Activated CD8-positive, alpha-beta memory T cell treated with anti-CD3 and anti-CD28 coated beads, Interleukin-2, amount 50 U/mL, for 4 hours (primary cell): ENCODE data around the gene SLC2A9.
A peak's percentile ranks its signal among the peaks of the same experiment; 100 is the strongest.

Experiments used
- DNase-seq: peaks from one replicate; pipeline ENCODE4 v3.0.0-alpha.2; 2020

SLC2A9 gene

DNA sequence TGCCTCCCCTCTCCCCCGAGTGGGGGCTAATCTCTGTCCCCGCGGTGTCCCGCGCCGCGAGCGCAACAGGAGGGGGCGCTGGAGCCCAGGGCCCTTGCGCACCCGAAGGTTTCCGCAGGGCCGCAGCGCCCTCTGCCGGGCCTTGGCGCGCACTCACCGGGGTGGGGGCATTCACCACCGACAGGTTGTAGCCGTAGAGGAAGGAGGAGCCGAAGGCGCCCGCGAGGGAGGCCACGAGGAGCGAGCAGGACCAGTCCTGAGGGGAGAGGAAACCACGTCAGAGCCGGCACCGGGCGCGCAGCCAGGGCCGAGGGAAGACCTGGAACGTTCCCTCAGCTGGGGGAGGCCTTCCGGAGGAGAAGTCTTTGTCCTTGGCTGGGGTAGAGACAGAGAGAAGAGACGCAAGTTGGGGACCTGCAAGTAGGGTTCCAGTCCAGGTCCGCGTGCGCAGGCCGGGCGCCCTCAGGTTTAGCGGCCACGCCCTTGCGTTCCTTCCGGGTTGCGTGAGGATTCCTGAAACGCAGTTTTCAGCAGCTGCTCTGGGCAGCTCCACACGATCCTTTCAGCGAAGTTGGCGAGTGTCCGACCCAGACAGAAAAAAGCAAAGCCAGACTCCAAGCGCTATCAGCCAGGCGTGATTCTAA is 2.4 kb downstream of the SLC2A9 start:
- peak; percentile 94 for DNase-seq

DNA sequence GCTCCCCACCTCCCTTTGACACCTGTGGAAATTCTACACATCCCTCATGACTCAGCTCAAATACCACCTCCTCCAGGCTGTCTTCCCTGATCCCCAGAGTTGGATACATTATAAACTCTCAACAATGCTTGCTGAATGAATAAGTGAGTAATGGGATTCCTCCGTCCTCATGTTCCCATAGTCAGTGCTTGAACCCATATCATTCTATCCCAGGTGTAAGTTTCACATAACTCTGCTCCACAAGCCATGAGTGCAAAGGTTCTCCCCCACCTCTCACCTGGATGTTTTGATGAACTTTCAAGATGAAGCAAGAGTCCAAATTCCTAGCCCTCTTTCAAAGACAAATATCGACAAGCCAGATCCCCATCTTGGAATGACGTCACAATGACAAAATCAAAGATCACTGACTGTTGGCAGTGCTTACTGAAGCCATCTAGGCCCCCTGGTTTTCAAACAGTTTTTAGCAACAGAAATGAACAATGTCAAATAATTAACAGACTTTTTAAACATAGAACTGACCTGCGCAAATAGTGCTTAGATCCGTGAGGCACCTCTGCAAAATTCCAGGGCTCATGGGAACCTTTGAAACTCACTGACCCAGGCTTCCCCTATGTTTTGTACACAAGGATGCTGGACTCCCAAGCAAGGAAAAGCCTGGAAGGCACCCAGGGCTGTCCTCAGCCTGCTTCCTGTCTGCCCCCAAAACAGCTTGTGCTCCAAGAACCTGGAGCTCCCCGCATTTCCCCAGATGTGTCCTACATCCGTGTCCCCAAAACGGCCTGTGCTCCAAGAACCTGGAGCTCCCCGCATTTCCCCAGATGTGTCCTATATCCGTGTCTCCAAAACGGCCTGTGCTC is 4.0 kb downstream of the SLC2A9 start:
- no peak for DNase-seq

DNA sequence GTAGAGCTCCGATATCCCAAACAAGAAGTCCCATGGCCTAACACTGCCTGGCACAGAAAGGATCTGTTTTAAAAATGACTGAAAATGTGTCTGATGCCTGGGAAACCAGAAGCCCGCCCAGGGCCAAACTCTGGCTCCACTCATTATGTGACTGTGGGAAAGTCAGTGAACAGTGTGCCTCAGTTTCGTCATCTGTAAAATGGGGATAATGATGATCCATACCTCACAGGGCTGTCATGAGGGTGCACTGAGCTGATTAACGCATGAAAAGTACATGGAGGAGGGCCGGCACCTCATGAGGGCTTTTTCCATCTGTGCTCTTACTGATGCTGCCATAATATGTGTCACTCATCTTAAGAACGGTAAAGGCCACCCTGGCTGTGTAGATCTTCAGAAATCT is 5.1 kb downstream of the SLC2A9 start:
- DNase-seq, result no peak

DNA sequence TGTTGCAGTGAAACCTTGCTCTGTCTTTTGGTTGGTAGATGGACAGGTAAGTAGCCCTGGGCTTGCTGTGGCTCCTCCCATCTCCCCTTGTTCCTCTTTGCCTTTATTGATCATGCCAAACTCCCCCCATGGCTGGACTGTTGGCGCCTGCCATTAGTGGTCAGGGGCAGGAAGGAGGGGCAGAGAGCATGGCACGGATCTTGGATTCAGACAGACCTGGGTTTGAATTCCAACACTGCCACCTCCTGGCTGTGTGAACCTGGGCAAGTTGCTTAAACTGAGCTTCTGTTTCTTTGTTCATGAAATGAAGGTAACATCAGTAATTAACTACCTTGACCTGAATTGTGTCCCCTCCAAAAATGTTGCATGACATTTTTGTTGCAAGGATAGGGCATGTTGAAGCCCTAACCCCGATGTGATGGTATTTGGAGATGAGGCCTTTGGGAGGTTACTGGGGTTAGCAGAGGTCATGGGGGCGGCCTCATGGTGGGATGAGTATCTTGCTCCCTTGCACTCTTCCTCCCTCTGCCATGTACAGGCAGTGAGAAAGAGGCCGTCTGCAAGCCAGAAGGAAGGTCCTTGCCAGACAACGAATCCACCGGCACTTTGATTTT is 6.0 kb downstream of the SLC2A9 start:
- no peak for DNase-seq

- peak; percentile 27 for DNase-seq
These were observed 7.6 kb downstream of the SLC2A9 start for GRCh38 chr4:10013722-10014121.

DNA sequence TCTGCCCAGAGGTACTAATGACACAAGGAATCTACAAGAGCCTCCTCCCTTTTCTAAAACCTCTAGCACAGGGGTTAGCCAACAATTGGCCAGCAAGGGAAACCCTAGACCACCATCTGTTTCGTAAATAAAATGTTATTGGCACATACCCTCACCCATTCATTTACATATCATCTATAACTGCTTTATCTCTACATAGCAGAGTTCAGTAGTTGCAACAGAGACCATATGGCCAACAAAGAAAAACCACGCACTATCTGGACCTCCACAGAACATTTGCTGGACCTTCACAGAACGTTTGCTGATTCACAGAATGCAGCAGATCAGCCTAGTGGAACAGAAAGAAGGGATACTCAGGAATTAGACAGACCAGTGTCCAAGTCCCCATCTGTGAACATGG is 9.4 kb downstream of the SLC2A9 start:
- no peak for DNase-seq

- no peak for DNase-seq
These were observed 10.0 kb downstream of the SLC2A9 start for GRCh38 chr4:10011277-10011676.

- no peak for DNase-seq
These were observed 11.3 kb downstream of the SLC2A9 start for GRCh38 chr4:10009861-10010500.

DNA sequence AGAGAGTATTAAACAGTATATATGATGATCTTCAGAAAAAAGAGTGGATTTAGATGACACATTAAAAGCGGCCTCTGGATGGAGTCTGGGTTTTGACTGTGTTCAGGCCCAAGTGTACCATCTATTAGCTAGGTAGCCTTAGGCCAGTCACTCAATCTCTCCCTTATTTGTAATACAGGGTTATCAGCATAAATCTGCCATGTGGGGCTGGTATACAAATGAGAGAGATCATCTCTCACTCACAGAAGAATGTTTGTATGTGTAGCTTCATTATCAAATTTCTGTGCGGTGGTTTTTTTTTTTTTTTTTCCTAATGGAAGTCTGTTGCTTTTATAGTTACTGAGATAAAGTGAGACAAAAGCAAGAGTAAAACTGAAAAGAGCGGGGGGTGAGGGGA is 12.7 kb downstream of the SLC2A9 start:
- DNase-seq, result no peak

GRCh38 chr4:10007793-10008608 is 13.3 kb downstream of the SLC2A9 start:
- DNase-seq, result no peak

DNA sequence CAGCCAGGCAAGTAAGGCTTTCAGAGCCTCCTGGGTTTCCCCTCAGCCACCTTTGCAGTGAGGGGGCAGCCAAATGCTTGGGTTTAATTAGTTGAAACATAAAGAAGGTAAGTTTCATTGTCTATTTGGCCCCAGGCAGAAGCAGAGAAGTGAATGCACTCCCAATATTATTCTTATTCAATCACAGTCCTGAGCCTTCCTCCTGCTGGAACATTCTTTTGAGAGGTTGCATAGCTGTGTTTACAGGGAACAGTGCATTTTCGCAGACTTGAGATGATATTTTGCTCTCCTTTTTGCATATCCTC is 13.9 kb downstream of the SLC2A9 start:
- DNase-seq, result no peak

GRCh38 chr4:10006601-10007435 is 14.5 kb downstream of the SLC2A9 start:
- no peak for DNase-seq

- no peak for DNase-seq
These were observed 15.1 kb downstream of the SLC2A9 start for GRCh38 chr4:10006231-10006600.

DNA sequence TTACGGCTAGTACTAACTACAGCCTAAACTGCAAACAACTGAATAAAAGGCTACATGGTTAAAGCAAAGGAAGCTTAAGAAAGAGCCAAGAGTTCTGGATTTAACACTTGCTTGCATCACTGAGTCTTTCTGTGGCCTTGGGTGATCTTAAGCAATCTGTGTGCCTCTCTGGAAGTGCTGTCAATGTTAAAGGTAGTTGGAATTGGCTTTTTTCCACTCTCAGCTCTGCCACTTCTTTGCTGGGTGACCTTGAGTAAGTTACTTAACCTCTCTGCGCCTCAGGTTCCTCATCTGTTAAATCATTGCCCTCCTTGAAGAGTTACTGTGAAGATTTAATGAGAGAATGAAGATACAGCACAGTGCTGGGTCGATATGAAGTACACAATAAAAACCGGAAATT is 15.7 kb downstream of the SLC2A9 start:
- no peak for DNase-seq

GRCh38 chr4:10003666-10004065 is 17.6 kb downstream of the SLC2A9 start:
- DNase-seq, result no peak

DNA sequence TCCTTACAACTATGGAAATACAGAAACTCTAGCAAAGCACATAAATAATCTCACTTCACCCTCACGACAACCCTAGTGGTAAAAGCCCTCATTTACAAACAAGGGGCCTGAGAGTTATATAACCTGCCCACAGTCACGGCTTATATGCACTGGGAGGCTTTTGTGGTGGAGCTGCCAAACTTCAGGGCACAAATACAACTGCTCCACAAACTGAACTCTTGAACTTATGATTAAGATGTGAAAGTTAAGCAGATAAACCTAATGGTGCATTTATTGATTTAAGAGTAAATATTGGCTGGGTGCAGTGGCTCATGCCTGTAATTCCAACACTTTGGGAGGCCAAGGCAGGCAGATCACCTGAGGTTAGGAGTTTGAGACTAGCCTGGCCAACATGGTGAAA is 19.0 kb downstream of the SLC2A9 start:
- DNase-seq, result no peak

GRCh38 chr4:10001757-10002156 is 19.5 kb downstream of the SLC2A9 start:
- DNase-seq, result no peak

GRCh38 chr4:9999956-10000561 is 21.2 kb downstream of the SLC2A9 start:
- DNase-seq, result no peak

DNA sequence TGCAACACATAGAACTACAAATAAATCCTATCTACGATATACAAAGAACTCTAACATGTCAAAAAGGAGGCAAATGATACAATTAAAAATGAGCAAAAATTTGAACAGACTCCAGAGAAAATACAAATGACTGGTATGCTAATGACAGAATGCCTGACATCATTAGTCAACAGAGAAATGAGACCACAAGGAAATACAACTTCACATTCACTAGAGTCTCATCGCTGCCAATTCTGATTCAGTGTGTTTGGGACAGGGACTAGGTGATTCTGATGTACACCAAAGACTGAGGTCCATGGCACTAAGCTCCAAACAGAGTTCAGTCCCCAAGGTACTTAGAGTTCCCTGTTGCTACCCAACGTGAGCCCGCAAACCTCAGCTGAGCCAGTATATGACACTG is 23.4 kb downstream of the SLC2A9 start:
- DNase-seq, result no peak

DNA sequence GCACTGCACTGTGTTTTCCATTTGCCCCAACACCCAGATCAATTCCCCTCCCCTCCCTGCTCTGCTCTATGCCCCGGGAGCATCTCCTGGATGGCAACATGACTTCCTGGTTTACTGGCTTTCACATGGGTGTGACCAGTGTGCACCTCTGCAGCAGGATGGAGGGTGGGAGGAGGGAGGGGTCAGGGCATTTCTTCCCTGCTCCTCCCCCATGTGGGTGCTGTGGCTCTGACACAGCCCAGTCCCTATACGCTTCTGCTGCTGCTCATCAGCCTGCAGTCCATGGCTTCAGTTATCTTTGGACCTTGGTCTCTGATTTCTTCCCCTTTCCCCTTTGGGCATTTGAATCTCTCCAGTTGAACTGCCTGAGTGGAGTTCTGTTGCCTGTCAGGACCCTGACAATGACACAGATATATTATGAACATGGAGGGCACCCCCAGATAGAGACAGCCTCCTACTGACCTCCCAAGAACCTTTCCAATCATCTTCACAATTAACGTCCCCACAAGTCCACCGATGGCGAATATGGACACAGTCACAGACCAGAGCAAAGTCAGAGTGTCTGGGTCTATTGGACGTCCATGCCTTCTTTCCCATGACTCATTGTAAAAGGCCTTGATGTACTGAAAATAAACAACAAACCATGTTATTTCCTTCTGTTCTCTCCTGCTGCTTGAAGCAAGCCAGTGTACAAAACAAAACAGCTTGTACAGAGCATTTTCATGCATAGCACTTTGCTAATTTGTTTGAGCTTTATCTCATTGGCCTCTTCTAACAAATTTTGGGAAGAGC is 24.8 kb downstream of the SLC2A9 start:
- no peak for DNase-seq
